GM10847 (cell line): ENCODE results near the gene G6PD.

Experiments
- POLR2A ChIP-seq: IDR thresholded peaks from 2 replicates; pipeline ENCODE4 v1.6.1; 2011; ENCODE audit not compliant: insufficient read length; ENCODE audit errors: extremely low read depth

The G6PD gene

GRCh38 chrX:154540897-154541535 lies 5.6 kb downstream of the G6PD start:
- no peak for TF ChIP-seq POLR2A

- TF ChIP-seq POLR2A, result no peak
Measured at GRCh38 chrX:154539077-154539476, 7.6 kb downstream of the G6PD start.

DNA sequence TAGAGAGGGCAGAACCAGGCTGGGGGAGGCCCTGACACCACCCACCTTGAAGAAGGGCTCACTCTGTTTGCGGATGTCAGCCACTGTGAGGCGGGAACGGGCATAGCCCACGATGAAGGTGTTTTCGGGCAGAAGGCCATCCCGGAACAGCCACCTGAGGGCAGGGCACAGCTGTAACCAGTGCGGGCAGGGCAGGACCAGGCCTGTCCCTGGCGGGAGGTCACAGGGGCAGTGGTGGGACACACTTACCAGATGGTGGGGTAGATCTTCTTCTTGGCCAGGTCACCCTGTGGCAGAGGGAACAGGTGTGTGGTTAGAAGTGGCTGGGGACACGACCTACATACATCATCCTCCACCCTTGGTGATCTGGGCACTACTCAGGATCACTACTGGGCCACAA lies 10.8 kb downstream of the G6PD start:
- no peak for TF ChIP-seq POLR2A

- no peak for TF ChIP-seq POLR2A
Measured at GRCh38 chrX:154534526-154535322, 11.9 kb downstream of the G6PD start.

DNA sequence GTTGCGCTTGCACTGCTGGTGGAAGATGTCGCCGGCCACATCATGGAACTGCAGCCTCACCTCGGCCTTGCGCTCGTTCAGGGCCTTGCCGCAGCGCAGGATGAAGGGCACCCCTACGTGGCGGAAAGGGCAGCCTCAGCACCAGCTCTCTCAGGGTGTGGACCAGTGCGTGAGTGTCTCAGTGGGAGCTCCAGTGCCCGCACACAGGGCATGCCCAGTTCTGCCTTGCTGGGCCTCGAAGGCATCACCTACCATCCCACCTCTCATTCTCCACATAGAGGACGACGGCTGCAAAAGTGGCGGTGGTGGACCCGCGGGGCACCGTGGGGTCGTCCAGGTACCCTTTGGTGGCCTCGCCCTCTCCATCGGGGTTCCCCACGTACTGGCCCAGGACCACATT lies 14.0 kb downstream of the G6PD start:
- no peak for TF ChIP-seq POLR2A

DNA sequence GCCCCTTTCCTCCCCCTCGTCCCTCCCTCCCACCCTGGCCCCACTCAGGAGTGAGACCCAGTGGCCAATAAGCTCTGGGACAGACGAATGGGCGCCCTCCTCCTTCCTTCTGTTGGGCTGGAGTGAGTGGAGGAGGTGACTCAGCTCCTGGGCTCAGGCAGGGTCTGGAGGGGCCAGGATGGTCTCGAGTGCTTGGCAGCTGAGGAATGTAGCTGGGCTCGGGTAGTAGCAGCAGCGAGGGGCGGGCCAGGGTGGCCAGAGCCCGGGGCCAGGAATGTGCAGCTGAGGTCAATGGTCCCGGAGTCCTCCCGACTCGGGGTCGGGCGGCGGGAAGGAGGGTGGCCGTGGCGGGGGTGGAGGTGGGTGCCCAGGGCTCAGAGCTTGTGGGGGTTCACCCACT lies 15.0 kb downstream of the G6PD start:
- no peak for TF ChIP-seq POLR2A

DNA sequence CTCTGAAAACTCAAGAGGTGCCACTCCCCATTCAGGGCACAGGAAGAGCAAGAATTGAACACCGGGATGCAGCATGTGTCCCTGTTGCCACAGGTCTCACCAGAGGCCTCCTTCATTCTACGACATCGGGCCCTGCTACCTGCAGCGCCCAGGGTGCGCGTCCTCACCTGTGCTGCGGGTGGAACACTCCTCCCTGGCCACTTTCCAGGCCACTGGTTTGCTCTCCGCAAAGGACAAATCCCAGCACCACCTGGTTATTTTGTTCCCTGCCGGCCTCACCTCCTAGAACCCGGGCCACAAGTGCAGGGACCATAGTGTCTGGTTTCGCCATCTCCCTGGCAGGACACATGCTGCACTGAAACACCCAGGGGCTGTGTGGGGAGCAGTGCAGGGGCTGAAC lies 16.4 kb downstream of the G6PD start:
- TF ChIP-seq POLR2A, result no peak

DNA sequence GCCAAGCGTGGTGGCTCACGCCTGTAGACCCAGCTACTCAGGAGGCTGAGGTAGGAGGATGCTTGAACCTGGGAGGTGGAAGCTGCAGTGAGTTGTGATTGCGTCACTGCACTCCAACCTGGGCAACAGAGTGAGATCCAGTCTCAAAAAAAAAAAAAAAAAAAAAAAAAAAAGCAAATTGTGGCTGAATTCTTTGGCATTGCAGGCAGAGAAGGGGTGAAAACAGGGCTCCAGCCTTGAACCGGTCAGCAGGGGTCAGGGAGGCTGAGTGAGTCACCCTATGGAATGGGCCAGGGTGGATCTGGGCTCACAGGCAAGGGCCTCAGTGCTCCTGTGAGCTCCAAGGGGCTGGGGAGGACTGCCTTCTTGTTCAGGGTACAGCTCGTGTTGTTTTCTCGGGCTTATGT lies 17.4 kb downstream of the G6PD start:
- no peak for TF ChIP-seq POLR2A

GRCh38 chrX:154526901-154527675 lies 19.6 kb downstream of the G6PD start:
- TF ChIP-seq POLR2A, result no peak

GRCh38 chrX:154525606-154526490 lies 20.8 kb downstream of the G6PD start:
- TF ChIP-seq POLR2A, result no peak

GRCh38 chrX:154519389-154519788 lies 27.3 kb downstream of the G6PD start:
- TF ChIP-seq POLR2A, result no peak

GRCh38 chrX:154517101-154517781 lies 29.4 kb downstream of the G6PD start:
- no peak for TF ChIP-seq POLR2A

GRCh38 chrX:154516656-154517100 lies 30.0 kb downstream of the G6PD start:
- TF ChIP-seq POLR2A, result no peak

- TF ChIP-seq POLR2A, result peak; percentile 28
Measured at GRCh38 chrX:154515966-154516655, 30.5 kb downstream of the G6PD start, which contains the start of gene FAM3A. Gene FAM3A, minus strand, starts transcription at chrX:154516232. Its CDS starts 460 bp downstream, at chrX:154515772.
